K562 (cell line): ENCODE results near the gene RAB31. TPM values are rescaled to one million over a fixed set of nuclear protein-coding genes. Genes with fewer than 3 reads are reported as not detected.

Source experiments
- CHD1 ChIP-seq: fragments of 200-600 bp; sonication (generic); IDR thresholded peaks from one replicate; pipeline ENCODE4 v1.6.1; 2012; ENCODE audit warnings: mild to moderate bottlenecking, moderate library complexity, low read length, inconsistent platforms
- CSDE1 ChIP-seq, 2 experiments: fragments of 450-650 bp; IDR thresholded peaks; 2 replicates each; pipeline ENCODE4 v1.6.1; 2016; ENCODE audit warnings: mild to moderate bottlenecking in 1 of 2
- HNRNPLL ChIP-seq: fragments of 200-400 bp; formaldehyde crosslinking; IDR thresholded peaks from 2 replicates; pipeline ENCODE4 v1.6.1; 2017; ENCODE audit warnings: low read length, low read depth, mild to moderate bottlenecking; ENCODE audit not compliant: poor library complexity, severe bottlenecking
- KLF6 ChIP-seq: fragments of 250-450 bp; sonication (Bioruptor Pico); IDR thresholded peaks from 2 replicates; pipeline ENCODE4 v1.4.0; 2020; ENCODE audit warnings: mild to moderate bottlenecking, moderate library complexity, borderline replicate concordance
- NCOA1 ChIP-seq: fragments of 450-650 bp; IDR thresholded peaks from 2 replicates; pipeline ENCODE4 v1.6.1; 2016; ENCODE audit warnings: low read depth
- NR2F6 ChIP-seq: fragments of 450-650 bp; formaldehyde crosslinking; IDR thresholded peaks from 2 replicates; pipeline ENCODE4 v1.4.0; 2020; ENCODE audit warnings: mild to moderate bottlenecking
- RBFOX2 ChIP-seq: fragments of 200-400 bp; formaldehyde crosslinking; IDR thresholded peaks from 2 replicates; pipeline ENCODE4 v1.6.1; 2017; ENCODE audit warnings: low read depth, mild to moderate bottlenecking, low read length, moderate library complexity
- STAT5A ChIP-seq: IDR thresholded peaks from 2 replicates; pipeline ENCODE4 v1.6.1; 2012; ENCODE audit warnings: low read length, inconsistent platforms, borderline replicate concordance
- TAF1 ChIP-seq: IDR thresholded peaks from 2 replicates; pipeline ENCODE4 v1.6.1; 2011; ENCODE audit warnings: mild to moderate bottlenecking, low read length, moderate library complexity; ENCODE audit not compliant: insufficient read depth, control insufficient read depth, severe bottlenecking; ENCODE audit errors: extremely low read depth
- TBL1XR1 ChIP-seq, 2 experiments: IDR thresholded peaks; 2 replicates each; pipeline ENCODE4 v1.6.1; 2012; ENCODE audit warnings: improper control_type of control experiment in 2 of 2, low read length in 2 of 2, mild to moderate bottlenecking in 1 of 2
- TEAD2 ChIP-seq: fragments of 450-650 bp; IDR thresholded peaks from 2 replicates; pipeline ENCODE4 v1.6.1; 2016; ENCODE audit warnings: missing genetic modification characterization, control low read depth, missing compliant biosample characterization
- UBTF ChIP-seq, 2 experiments: IDR thresholded peaks; 2 replicates each; pipeline ENCODE4 v1.6.1; 2012; ENCODE audit warnings: improper control_type of control experiment in 2 of 2, low read depth in 2 of 2, low read length in 2 of 2, borderline replicate concordance in 1 of 2
- ZNF165 ChIP-seq: fragments of 250-450 bp; sonication (Bioruptor Pico); IDR thresholded peaks from 2 replicates; pipeline ENCODE4 v1.4.0; 2020; ENCODE audit warnings: borderline replicate concordance
- polyA plus RNA-seq, 8 experiments: library from polyadenylated mRNA; depleted of rRNA in 4 of 8; stranded (reverse) in 5 of 8; unstranded in 3 of 8; fragments of >200 nt; fragmentation: Nextera tagmentation in 2 of 8; fragmentation: Illumina TruSeq in 1 of 8; extraction: Ambion mirVana in 2 of 8; extraction: Trizol in 1 of 8; gene quantifications; 2 replicates each; pipeline versions ENCODE4 v1.2.1 to v1.2.3, GENCODE V29; 2011 to 2014; ENCODE audit warnings: inconsistent platforms in 1 of 8, missing spikeins in 1 of 8
- total RNA-seq, 7 experiments: library from RNA; depleted of rRNA in 6 of 7; stranded (reverse); fragments of >200 nt in 6 of 7; fragmentation: Illumina TruSeq in 2 of 7; extraction: Trizol in 2 of 7; gene quantifications; 2 replicates each; pipeline versions ENCODE4 v1.2.1 to v1.2.3, GENCODE V29; 2011 to 2021; ENCODE audit warnings: low replicate concordance in 1 of 7
- TF ChIP-seq, protein P1 (sequence below), 2 experiments: fragments of 450-650 bp; IDR thresholded peaks; 2 replicates each; pipeline ENCODE4 v1.6.1; 2018; ENCODE audit warnings: mild to moderate bottlenecking in 2 of 2, low read depth in 1 of 2; ENCODE audit not compliant: partially characterized antibody in 2 of 2
- TF ChIP-seq, protein P2 (sequence below): sonication (generic); formaldehyde crosslinking; IDR thresholded peaks from 2 replicates; pipeline ENCODE4 v1.8.1; 2023; ENCODE audit warnings: mild to moderate bottlenecking, missing genetic modification reagents

RAB31 gene
- total and polyA plus RNA-seq, 9 of the 15 experiments (the other 6 are each of a cell fraction or from before 2014, with no cell fraction given): 20.7 to 70.4 (median 41.3) TPM

DNA sequence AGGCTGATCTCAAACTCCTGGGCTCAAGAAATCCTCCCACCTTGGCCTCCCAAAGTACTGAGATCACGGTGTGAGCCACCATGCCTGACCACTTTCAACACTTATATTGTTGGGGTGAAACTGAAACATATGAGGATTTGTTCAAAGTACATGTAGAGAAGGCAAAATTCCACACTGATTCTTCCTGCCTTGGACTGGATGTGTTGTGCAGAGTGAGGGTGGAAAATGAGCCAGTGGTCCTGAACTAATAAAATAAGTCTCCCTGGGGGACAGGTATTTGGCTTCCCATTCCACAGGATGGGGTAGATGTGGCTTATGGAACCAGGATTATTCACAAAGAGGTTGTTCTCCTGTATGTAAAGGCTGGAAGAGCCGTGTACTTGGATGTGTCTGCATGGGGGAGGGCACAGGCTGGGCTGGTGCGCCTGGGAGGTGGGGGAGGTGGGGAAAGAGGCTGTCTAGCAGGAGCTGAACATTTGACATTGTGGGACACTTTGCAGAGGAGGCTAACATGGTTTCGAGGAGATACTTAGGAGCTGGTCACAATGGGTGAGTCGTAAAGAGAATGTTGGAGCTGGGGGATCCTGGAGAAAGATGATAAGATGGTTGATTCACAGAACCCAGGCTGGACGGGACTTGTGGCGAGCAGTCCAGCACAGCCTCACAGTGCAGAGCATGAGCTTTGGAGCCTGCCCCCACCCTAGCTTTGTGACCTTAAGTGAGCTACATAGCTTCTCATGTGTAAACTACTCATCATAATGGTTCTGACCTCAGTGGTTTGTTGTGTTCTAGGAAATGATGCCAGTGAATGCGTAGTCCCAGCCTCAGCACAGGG is 177.3 kb downstream of the RAB31 start, which contains the start of gene TXNDC2 (continued):
- TF ChIP-seq TAF1 (peak; percentile 46), UBTF (IDR thresholded peaks at IDR 0.05; ENCODE audit: borderline replicate concordance in 1 of 2, low read depth in 2 of 2, low read length in 2 of 2) (0 out of 4 replicates have a peak, but pooled peaks of 1 of the 2 experiments have one; percentile 15), NCOA1 (peak; percentile 68; the same call in 1 of the 2 replicates), TEAD2 (0 out of 2 replicates have a peak, but pooled peaks have one; percentile 14), STAT5A (0 out of 2 replicates have a peak, but pooled peaks have one; percentile 25), ZNF165 (no peak), KLF6 (CRISPR knock-in tag) (no peak), RBFOX2 (peak; percentile 48; the same call in 1 of the 2 replicates), NR2F6 (CRISPR knock-in tag) (no peak), HNRNPLL (no peak), CHD1 (peak; percentile 77), CSDE1 (IDR thresholded peaks at IDR 0.05) (no peak), TBL1XR1 (IDR thresholded peaks at IDR 0.05; ENCODE audit: low read length in 2 of 2) (peak; percentile 65 to 71; a peak in 2 of 4 replicates)
- TF ChIP-seq, protein P1, sequence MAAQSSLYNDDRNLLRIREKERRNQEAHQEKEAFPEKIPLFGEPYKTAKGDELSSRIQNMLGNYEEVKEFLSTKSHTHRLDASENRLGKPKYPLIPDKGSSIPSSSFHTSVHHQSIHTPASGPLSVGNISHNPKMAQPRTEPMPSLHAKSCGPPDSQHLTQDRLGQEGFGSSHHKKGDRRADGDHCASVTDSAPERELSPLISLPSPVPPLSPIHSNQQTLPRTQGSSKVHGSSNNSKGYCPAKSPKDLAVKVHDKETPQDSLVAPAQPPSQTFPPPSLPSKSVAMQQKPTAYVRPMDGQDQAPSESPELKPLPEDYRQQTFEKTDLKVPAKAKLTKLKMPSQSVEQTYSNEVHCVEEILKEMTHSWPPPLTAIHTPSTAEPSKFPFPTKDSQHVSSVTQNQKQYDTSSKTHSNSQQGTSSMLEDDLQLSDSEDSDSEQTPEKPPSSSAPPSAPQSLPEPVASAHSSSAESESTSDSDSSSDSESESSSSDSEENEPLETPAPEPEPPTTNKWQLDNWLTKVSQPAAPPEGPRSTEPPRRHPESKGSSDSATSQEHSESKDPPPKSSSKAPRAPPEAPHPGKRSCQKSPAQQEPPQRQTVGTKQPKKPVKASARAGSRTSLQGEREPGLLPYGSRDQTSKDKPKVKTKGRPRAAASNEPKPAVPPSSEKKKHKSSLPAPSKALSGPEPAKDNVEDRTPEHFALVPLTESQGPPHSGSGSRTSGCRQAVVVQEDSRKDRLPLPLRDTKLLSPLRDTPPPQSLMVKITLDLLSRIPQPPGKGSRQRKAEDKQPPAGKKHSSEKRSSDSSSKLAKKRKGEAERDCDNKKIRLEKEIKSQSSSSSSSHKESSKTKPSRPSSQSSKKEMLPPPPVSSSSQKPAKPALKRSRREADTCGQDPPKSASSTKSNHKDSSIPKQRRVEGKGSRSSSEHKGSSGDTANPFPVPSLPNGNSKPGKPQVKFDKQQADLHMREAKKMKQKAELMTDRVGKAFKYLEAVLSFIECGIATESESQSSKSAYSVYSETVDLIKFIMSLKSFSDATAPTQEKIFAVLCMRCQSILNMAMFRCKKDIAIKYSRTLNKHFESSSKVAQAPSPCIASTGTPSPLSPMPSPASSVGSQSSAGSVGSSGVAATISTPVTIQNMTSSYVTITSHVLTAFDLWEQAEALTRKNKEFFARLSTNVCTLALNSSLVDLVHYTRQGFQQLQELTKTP (IDR thresholded peaks at IDR 0.05; ENCODE audit: low read depth in 1 of 2, partially characterized antibody in 2 of 2): peak in 1 of 2 experiments; percentile 22
- TF ChIP-seq, protein P2, sequence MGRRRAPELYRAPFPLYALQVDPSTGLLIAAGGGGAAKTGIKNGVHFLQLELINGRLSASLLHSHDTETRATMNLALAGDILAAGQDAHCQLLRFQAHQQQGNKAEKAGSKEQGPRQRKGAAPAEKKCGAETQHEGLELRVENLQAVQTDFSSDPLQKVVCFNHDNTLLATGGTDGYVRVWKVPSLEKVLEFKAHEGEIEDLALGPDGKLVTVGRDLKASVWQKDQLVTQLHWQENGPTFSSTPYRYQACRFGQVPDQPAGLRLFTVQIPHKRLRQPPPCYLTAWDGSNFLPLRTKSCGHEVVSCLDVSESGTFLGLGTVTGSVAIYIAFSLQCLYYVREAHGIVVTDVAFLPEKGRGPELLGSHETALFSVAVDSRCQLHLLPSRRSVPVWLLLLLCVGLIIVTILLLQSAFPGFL (CRISPR knock-in tag): no peak
